ENCODE data around the gene COL4A1.

DNA sequence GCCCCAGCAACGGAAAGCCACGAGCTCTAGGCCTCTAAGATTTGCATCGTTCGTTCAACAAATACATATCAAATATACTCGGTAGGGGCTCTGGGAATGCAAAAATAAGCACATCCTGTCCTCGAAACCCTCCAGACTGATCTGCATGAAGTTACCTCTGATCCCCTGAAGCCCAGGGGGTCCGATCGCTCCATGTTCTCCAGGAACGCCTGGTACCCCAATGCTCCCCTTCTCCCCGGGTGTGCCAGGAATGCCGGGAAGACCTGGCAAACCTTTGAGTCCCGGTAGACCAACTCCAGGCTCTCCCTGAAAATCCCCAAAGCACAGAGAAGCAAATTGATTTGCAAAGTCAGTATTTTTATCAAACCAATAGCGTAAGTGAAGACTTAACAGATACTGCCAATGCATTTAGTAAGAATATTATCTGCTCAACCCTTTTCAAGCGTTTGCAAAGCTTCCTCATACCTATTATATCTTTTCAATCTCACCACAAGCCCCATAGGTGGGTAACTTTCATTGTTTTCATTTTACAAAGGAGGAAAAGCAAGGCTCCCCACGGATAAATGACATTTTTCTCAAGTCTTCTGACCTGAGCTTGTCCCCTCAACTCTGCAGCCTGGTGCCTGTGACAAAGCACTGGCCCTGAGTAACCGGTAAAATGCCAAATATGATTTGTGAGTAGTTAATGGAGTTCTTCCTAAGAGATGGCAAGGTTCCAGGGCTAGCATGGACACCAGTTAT is 127.7 kb downstream of the COL4A1 start:
- TF ChIP-seq POLR2A (IDR thresholded peaks at IDR 0.05) = no peak
- TF ChIP-seq, protein P1, sequence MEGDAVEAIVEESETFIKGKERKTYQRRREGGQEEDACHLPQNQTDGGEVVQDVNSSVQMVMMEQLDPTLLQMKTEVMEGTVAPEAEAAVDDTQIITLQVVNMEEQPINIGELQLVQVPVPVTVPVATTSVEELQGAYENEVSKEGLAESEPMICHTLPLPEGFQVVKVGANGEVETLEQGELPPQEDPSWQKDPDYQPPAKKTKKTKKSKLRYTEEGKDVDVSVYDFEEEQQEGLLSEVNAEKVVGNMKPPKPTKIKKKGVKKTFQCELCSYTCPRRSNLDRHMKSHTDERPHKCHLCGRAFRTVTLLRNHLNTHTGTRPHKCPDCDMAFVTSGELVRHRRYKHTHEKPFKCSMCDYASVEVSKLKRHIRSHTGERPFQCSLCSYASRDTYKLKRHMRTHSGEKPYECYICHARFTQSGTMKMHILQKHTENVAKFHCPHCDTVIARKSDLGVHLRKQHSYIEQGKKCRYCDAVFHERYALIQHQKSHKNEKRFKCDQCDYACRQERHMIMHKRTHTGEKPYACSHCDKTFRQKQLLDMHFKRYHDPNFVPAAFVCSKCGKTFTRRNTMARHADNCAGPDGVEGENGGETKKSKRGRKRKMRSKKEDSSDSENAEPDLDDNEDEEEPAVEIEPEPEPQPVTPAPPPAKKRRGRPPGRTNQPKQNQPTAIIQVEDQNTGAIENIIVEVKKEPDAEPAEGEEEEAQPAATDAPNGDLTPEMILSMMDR (IDR thresholded peaks at IDR 0.05) = no peak
- TF ChIP-seq POLR2AphosphoS5 (IDR thresholded peaks at IDR 0.05; ENCODE audit: insufficient read depth in 1 of 2, low read depth in 1 of 2) = no peak

Measured in vagina (tissue), 2 donors.